Neural progenitor cell (in vitro differentiated cells): ENCODE measurements around the gene REN. TPM values are rescaled to one million over a fixed set of nuclear protein-coding genes. Genes with fewer than 3 reads are reported as not detected.

ENCODE experiments used
- DNase-seq: peaks from one replicate; pipeline ENCODE4 v3.0.0-alpha.2; 2016; ENCODE audit warnings: low spot score
- H2AFZ ChIP-seq: fragments of 200-600 bp; sonication (generic); replicated peaks from 2 replicates; pipeline ENCODE4 v1.6.1; 2016; ENCODE audit warnings: antibody characterized with exemption
- H3F3A ChIP-seq: fragments of 200-600 bp; sonication (generic); 2 replicates; pipeline ENCODE4 v1.6.1; 2016; ENCODE audit warnings: antibody characterized with exemption, low read depth
- H3K27ac ChIP-seq: fragments of 200-600 bp; sonication (generic); 2 replicates; pipeline ENCODE4 v1.5.1; 2016; ENCODE audit warnings: mild to moderate bottlenecking
- H3K27me3 ChIP-seq: fragments of 200-600 bp; sonication (generic); 2 replicates; pipeline ENCODE4 v1.6.1; 2016; ENCODE audit warnings: mild to moderate bottlenecking, moderate library complexity
- H3K36me3 ChIP-seq: fragments of 200-600 bp; sonication (generic); 2 replicates; pipeline ENCODE4 v1.5.1; 2016
- H3K4me1 ChIP-seq: fragments of 200-600 bp; sonication (generic); 2 replicates; pipeline ENCODE4 v1.6.1; 2016; ENCODE audit warnings: mixed run types
- H3K4me2 ChIP-seq: fragments of 200-600 bp; sonication (generic); 2 replicates; pipeline ENCODE4 v1.6.1; 2016
- H3K4me3 ChIP-seq: fragments of 200-600 bp; sonication (generic); 2 replicates; pipeline ENCODE4 v1.5.1; 2016
- H3K79me2 ChIP-seq: fragments of 200-600 bp; sonication (generic); 2 replicates; pipeline ENCODE4 v1.6.1; 2016; ENCODE audit warnings: low read depth
- H3K9ac ChIP-seq: fragments of 200-600 bp; sonication (generic); 2 replicates; pipeline ENCODE4 v1.6.1; 2016
- H3K9me3 ChIP-seq: fragments of 200-600 bp; sonication (generic); 2 replicates; pipeline ENCODE4 v1.5.1; 2016; ENCODE audit warnings: low read depth
- H4K20me1 ChIP-seq: fragments of 200-600 bp; sonication (generic); 2 replicates; pipeline ENCODE4 v1.6.1; 2016; ENCODE audit warnings: low read depth
- H3K27ac Mint-ChIP-seq: 3 replicates; pipeline ENCODE4 v1.8.0; 2021; ENCODE audit warnings: mixed read lengths
- H3K27me3 Mint-ChIP-seq: 2 replicates; pipeline ENCODE4 v1.8.0; 2022; ENCODE audit warnings: low read depth, mild to moderate bottlenecking, inconsistent platforms, moderate library complexity, mixed read lengths; ENCODE audit not compliant: insufficient read depth
- H3K36me3 Mint-ChIP-seq: 3 replicates; pipeline ENCODE4 v1.8.0; 2021; ENCODE audit warnings: mixed read lengths
- H3K4me1 Mint-ChIP-seq: 3 replicates; pipeline ENCODE4 v1.8.0; 2021; ENCODE audit warnings: mixed read lengths
- H3K4me3 Mint-ChIP-seq: 3 replicates; pipeline ENCODE4 v1.8.0; 2021; ENCODE audit warnings: mild to moderate bottlenecking, moderate library complexity, mixed read lengths
- H3K9me3 Mint-ChIP-seq: 3 replicates; pipeline ENCODE4 v1.8.0; 2020; ENCODE audit warnings: mixed read lengths
- EZH2 ChIP-seq: fragments of 200-600 bp; sonication (generic); IDR thresholded peaks from 2 replicates; pipeline ENCODE4 v1.6.1; 2017; ENCODE audit warnings: antibody characterized with exemption, mild to moderate bottlenecking, moderate library complexity
- EZH2phosphoT487 ChIP-seq: fragments of 200-600 bp; sonication (generic); IDR thresholded peaks from 2 replicates; pipeline ENCODE4 v1.6.1; 2017; ENCODE audit warnings: antibody characterized with exemption
- total RNA-seq: library from RNA; depleted of rRNA; stranded (reverse); fragments of >200 nt; gene quantifications from 2 replicates; pipeline ENCODE4 v1.2.3, GENCODE V29; 2015; ENCODE audit warnings: low replicate concordance
- TF ChIP-seq, protein P1 (sequence below): fragments of 200-600 bp; sonication (generic); IDR thresholded peaks from 2 replicates; pipeline ENCODE4 v1.5.1; 2017; ENCODE audit warnings: antibody characterized with exemption, mild to moderate bottlenecking

REN gene
- total RNA-seq, 1 donor from 2014 or later: not detected

DNA sequence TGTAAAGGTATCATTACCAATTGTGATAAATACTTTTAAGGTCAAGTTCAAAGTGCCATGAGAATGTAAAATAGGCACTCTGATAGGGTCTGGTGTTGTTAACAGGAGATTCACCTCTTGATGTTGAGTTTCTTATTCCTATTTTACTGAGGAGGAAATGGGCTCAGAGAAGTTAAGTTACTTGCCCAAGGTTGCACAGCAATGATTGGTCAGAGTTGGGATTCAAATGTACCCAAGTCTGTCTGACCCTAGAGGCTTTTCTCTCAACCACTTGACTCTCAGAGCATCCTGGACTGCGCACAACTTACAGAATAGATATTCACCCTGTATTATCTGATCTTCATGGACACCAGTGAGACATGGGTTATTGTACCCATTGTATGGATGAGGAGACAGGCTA lies 59.3 kb downstream of the REN start:
- no peaks in the 10 kb centered on the region for H3K9me3 ChIP-seq
- Mint-ChIP-seq H3K4me1 (peaks cover 67% of the 10 kb centered on the region), H3K36me3 (no peaks in the 10 kb centered on the region), H3K4me3 (no peak overlapping the region), H3K9me3 (no peaks in the 10 kb centered on the region), H3K27ac (no peak overlapping the region), H3K27me3 (peaks cover 9% of the 10 kb centered on the region)
- DNase-seq: no peak
- no peak overlapping the region for H3K4me2 ChIP-seq
- H3F3A ChIP-seq: peaks cover 57% of the 10 kb centered on the region
- peaks cover 97% of the 10 kb centered on the region for H4K20me1 ChIP-seq
- H3K27me3 ChIP-seq: peaks cover 6% of the 10 kb centered on the region
- no peak overlapping the region for H3K4me3 ChIP-seq
- TF ChIP-seq EZH2phosphoT487 (no peak), EZH2 (no peak)
- TF ChIP-seq, protein P1, sequence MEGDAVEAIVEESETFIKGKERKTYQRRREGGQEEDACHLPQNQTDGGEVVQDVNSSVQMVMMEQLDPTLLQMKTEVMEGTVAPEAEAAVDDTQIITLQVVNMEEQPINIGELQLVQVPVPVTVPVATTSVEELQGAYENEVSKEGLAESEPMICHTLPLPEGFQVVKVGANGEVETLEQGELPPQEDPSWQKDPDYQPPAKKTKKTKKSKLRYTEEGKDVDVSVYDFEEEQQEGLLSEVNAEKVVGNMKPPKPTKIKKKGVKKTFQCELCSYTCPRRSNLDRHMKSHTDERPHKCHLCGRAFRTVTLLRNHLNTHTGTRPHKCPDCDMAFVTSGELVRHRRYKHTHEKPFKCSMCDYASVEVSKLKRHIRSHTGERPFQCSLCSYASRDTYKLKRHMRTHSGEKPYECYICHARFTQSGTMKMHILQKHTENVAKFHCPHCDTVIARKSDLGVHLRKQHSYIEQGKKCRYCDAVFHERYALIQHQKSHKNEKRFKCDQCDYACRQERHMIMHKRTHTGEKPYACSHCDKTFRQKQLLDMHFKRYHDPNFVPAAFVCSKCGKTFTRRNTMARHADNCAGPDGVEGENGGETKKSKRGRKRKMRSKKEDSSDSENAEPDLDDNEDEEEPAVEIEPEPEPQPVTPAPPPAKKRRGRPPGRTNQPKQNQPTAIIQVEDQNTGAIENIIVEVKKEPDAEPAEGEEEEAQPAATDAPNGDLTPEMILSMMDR: no peak
- H3K27ac ChIP-seq: no peak overlapping the region
- H2AFZ ChIP-seq: no peak overlapping the region
- H3K9ac ChIP-seq: no peak overlapping the region
- H3K79me2 ChIP-seq: peaks cover 89% of the 10 kb centered on the region
- peaks cover 58% of the 10 kb centered on the region for H3K4me1 ChIP-seq
- no peaks in the 10 kb centered on the region for H3K36me3 ChIP-seq

DNA sequence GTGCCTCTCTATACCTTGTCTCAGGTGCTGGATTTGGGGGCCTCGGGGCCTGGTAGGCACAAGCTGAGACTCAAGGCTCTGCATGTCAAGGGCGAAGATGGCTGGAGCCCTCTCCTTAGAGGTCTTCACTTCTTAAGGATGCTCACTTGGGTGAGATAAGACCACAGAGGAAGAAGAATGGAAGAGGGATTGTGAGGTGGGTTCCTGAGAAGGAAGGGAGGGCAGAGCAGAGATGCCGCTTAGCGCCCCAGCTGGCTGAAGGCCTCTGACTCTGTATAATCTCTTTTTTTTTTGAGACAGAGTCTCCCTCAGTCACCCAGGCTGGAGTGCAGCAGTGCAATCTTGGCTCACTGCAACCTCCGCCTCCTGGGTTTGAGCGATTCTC lies 61.0 kb downstream of the REN start:
- peaks cover 61% of the 10 kb centered on the region for H3K4me1 ChIP-seq
- peak overlapping the region; percentile 87 for H3K27ac Mint-ChIP-seq
- no peaks in the 10 kb centered on the region for H3K9me3 ChIP-seq
- no peak overlapping the region for H2AFZ ChIP-seq
- H3F3A ChIP-seq: peaks cover 51% of the 10 kb centered on the region
- no peak overlapping the region for H3K4me3 ChIP-seq
- H3K9ac ChIP-seq: no peak overlapping the region
- H3K27ac ChIP-seq: no peak overlapping the region
- peaks cover 96% of the 10 kb centered on the region for H4K20me1 ChIP-seq
- H3K4me2 ChIP-seq: no peak overlapping the region
- H3K27me3 ChIP-seq: peaks cover 6% of the 10 kb centered on the region
- H3K36me3 Mint-ChIP-seq: no peaks in the 10 kb centered on the region
- TF ChIP-seq, protein P1: no peak
- TF ChIP-seq EZH2phosphoT487: no peak
- peaks cover 11% of the 10 kb centered on the region for H3K27me3 Mint-ChIP-seq
- DNase-seq: no peak
- no peaks in the 10 kb centered on the region for H3K36me3 ChIP-seq
- peaks cover 89% of the 10 kb centered on the region for H3K79me2 ChIP-seq
- no peak overlapping the region for H3K4me3 Mint-ChIP-seq
- peaks cover 62% of the 10 kb centered on the region for H3K4me1 Mint-ChIP-seq
- H3K9me3 Mint-ChIP-seq: no peaks in the 10 kb centered on the region

Other genes starting within 250 kb of the REN start
- gene SOX13, start 93.2 kb downstream of the REN start, total RNA-seq: 27.8 and 28.6 TPM in 2 replicates
- gene ETNK2, start 14.3 kb downstream of the REN start, total RNA-seq: 5.3 and 17.6 TPM in 2 replicates
- gene KISS1, start 30.2 kb upstream of the REN start, total RNA-seq: not detected in 2 replicates
- 1.2 TPM in 1 of 2 replicates, not detected in the other for gene GOLT1A, start 47.7 kb upstream of the REN start, total RNA-seq
- 0.58 and 1.5 TPM in 2 replicates for gene PLEKHA6, start 193.6 kb upstream of the REN start, total RNA-seq
- 25.0 and 32.7 TPM in 2 replicates for gene PPP1R15B, start 245.5 kb upstream of the REN start, total RNA-seq